H1 (cell line): ENCODE data around the gene PUSL1. TPM values are rescaled to one million over a fixed set of nuclear protein-coding genes. Genes with fewer than 3 reads are reported as not detected.

Experiments
- CTCF ChIA-PET: fragments of 300-600 bp; sonication (Branson Sonifier 250); formaldehyde crosslinking; loops from one replicate; lab custom pipeline; 2021; ENCODE audit not compliant: partially characterized antibody; lab: Charles Lee
- POLR2A ChIA-PET: fragments of 300-600 bp; sonication (Branson Sonifier 250); formaldehyde crosslinking; loops from one replicate; lab custom pipeline; 2021; ENCODE audit warnings: inconsistent platforms; ENCODE audit not compliant: partially characterized antibody; lab: Charles Lee
- DNase-seq, 2 experiments: peaks; one replicate each; pipeline versions ENCODE4 v3.0.0 to v3.0.0-alpha.2; 2010 to 2022; ENCODE audit warnings: low spot score in 2 of 2, low read depth in 1 of 2, mixed read lengths in 1 of 2
- FAIRE-seq: peaks from 2 replicates; lab custom pipeline; 2011; peaks lifted over from hg19 to GRCh38; lab: Jason Lieb, UNC
- H2AFZ ChIP-seq: 2 replicates; pipeline ENCODE4 v1.8.1; 2012; ENCODE audit warnings: low read length, inconsistent platforms
- H2AK5ac ChIP-seq: 2 replicates; pipeline ENCODE4 v1.6.1; 2013; ENCODE audit warnings: low read depth, low read length
- H2BK120ac ChIP-seq: replicated peaks from 2 replicates; pipeline ENCODE3; 2013; ENCODE audit warnings: low read depth, low read length, inconsistent platforms
- H2BK12ac ChIP-seq: 2 replicates; pipeline ENCODE4 v1.6.1; 2013; ENCODE audit warnings: low read depth, low read length
- H2BK15ac ChIP-seq: 2 replicates; pipeline ENCODE4 v1.6.1; 2013; ENCODE audit warnings: low read length
- H2BK20ac ChIP-seq: 2 replicates; pipeline ENCODE4 v1.6.1; 2013; ENCODE audit warnings: low read length
- H2BK5ac ChIP-seq: 2 replicates; pipeline ENCODE4 v1.6.1; 2013; ENCODE audit warnings: low read depth, low read length
- H3K14ac ChIP-seq: 2 replicates; pipeline ENCODE4 v1.6.1; 2013; ENCODE audit warnings: inconsistent platforms; ENCODE audit not compliant: insufficient read length
- H3K18ac ChIP-seq: 2 replicates; pipeline ENCODE4 v1.6.1; 2013; ENCODE audit warnings: low read length; ENCODE audit errors: extremely low read depth
- H3K23ac ChIP-seq: 2 replicates; pipeline ENCODE4 v1.6.1; 2013; ENCODE audit warnings: inconsistent platforms; ENCODE audit not compliant: insufficient read length
- H3K23me2 ChIP-seq: 2 replicates; pipeline ENCODE4 v1.6.1; 2013; ENCODE audit warnings: low read depth, low read length
- H3K27ac ChIP-seq: 2 replicates; pipeline ENCODE4 v1.6.1; 2011; ENCODE audit warnings: low read depth, low read length, inconsistent platforms
- H3K27me3 ChIP-seq, 4 experiments: replicated peaks in 1 of 4; 1 replicate in 1 of 4; 2 replicates in 3 of 4; pipeline versions ENCODE4 v1.6.1 to v1.8.1; 2011 to 2013; ENCODE audit warnings: low read length in 3 of 4, mild to moderate bottlenecking in 3 of 4, inconsistent platforms in 2 of 4, mixed read lengths in 2 of 4, moderate library complexity in 1 of 4; ENCODE audit not compliant: control insufficient read depth in 3 of 4, insufficient read depth in 3 of 4; ENCODE audit errors: extremely low read depth in 1 of 4
- H3K36me3 ChIP-seq, 4 experiments: 2 replicates each; pipeline versions ENCODE4 v1.6.1 to v1.8.1; 2011 to 2013; ENCODE audit warnings: mild to moderate bottlenecking in 4 of 4, low read length in 3 of 4, moderate library complexity in 2 of 4, control low read depth in 1 of 4, inconsistent platforms in 1 of 4; ENCODE audit not compliant: insufficient read depth in 4 of 4, control insufficient read depth in 2 of 4
- H3K4ac ChIP-seq: replicated peaks from 2 replicates; pipeline ENCODE3; 2013; ENCODE audit warnings: low read length, low read depth, mixed read lengths, inconsistent platforms; ENCODE audit not compliant: insufficient read length
- H3K4me1 ChIP-seq, 4 experiments: replicated peaks in 1 of 4; 1 replicate in 1 of 4; 2 replicates in 3 of 4; pipeline versions ENCODE4 v1.6.1 to v1.8.1; 2011 to 2013; ENCODE audit warnings: low read length in 3 of 4, inconsistent platforms in 2 of 4, mixed read lengths in 1 of 4; ENCODE audit not compliant: insufficient read depth in 4 of 4, control insufficient read depth in 3 of 4
- H3K4me2 ChIP-seq, 2 experiments: 2 replicates each; pipeline versions ENCODE4 v1.6.1 to v1.8.1; 2011 to 2013; ENCODE audit warnings: low read depth in 2 of 2, low read length in 2 of 2, control low read depth in 1 of 2, inconsistent platforms in 1 of 2, mild to moderate bottlenecking in 1 of 2; ENCODE audit not compliant: insufficient read depth in 1 of 2
- H3K4me3 ChIP-seq, 4 experiments: fragments of 200-600, 300-600 bp in 1 of 4; sonication (generic), shearing (Covaris generic), sonication (Bioruptor Twin) in 1 of 4; 2 replicates each; pipeline versions ENCODE4 v1.5.1 to v1.8.1; 2011 to 2016; ENCODE audit warnings: low read length in 4 of 4, low read depth in 3 of 4, control low read depth in 2 of 4, inconsistent platforms in 2 of 4, mild to moderate bottlenecking in 2 of 4, mixed read lengths in 1 of 4, moderate library complexity in 1 of 4; ENCODE audit not compliant: insufficient read depth in 2 of 4; ENCODE audit errors: extremely low read depth in 1 of 4
- H3K56ac ChIP-seq: replicated peaks from 2 replicates; pipeline ENCODE3; 2013; ENCODE audit warnings: low read depth, mild to moderate bottlenecking, mixed read lengths, low read length, inconsistent platforms; ENCODE audit not compliant: insufficient read length
- H3K79me1 ChIP-seq: 2 replicates; pipeline ENCODE4 v1.6.1; 2013; ENCODE audit warnings: low read depth, low read length, control low read depth
- H3K79me2 ChIP-seq, 2 experiments: 2 replicates each; pipeline versions ENCODE4 v1.6.1 to v1.8.1; 2012 to 2013; ENCODE audit warnings: low read length in 2 of 2, mild to moderate bottlenecking in 2 of 2, inconsistent platforms in 1 of 2; ENCODE audit not compliant: insufficient read depth in 2 of 2, control insufficient read depth in 1 of 2
- H3K9ac ChIP-seq, 4 experiments: replicated peaks in 1 of 4; 1 replicate in 1 of 4; 2 replicates in 3 of 4; pipeline versions ENCODE4 v1.6.1 to v1.8.1; 2011 to 2013; ENCODE audit warnings: low read depth in 3 of 4, low read length in 3 of 4, control low read depth in 2 of 4, mild to moderate bottlenecking in 2 of 4, moderate library complexity in 2 of 4, inconsistent platforms in 1 of 4; ENCODE audit errors: extremely low read depth in 1 of 4
- H3K9me3 ChIP-seq, 2 experiments: 2 replicates each; pipeline versions ENCODE4 v1.6.1 to v1.8.1; 2012 to 2013; ENCODE audit warnings: mild to moderate bottlenecking in 2 of 2, moderate library complexity in 2 of 2, control low read depth in 1 of 2, inconsistent platforms in 1 of 2, low read depth in 1 of 2, low read length in 1 of 2, mixed read lengths in 1 of 2; ENCODE audit not compliant: insufficient read depth in 2 of 2
- H4K20me1 ChIP-seq, 2 experiments: replicated peaks in 1 of 2; 2 replicates each; pipeline versions ENCODE3 to v1.8.1; 2011 to 2013; ENCODE audit warnings: inconsistent platforms in 2 of 2, low read length in 2 of 2, mild to moderate bottlenecking in 1 of 2; ENCODE audit not compliant: insufficient read depth in 2 of 2, control insufficient read depth in 1 of 2
- H4K5ac ChIP-seq: 2 replicates; pipeline ENCODE4 v1.6.1; 2013; ENCODE audit warnings: low read length, low read depth, mixed read lengths, inconsistent platforms; ENCODE audit not compliant: insufficient read length
- H4K8ac ChIP-seq: 2 replicates; pipeline ENCODE4 v1.8.0; 2013; ENCODE audit warnings: mild to moderate bottlenecking, moderate library complexity, low read length, inconsistent platforms; ENCODE audit not compliant: insufficient read depth; ENCODE audit errors: extremely low read depth
- H4K91ac ChIP-seq: replicated peaks from 2 replicates; pipeline ENCODE3; 2013; ENCODE audit warnings: low read length, mixed read lengths, inconsistent platforms; ENCODE audit not compliant: insufficient read length
- CTBP2 ChIP-seq: IDR thresholded peaks from 2 replicates; pipeline ENCODE4 v1.7.0; 2011; ENCODE audit warnings: borderline replicate concordance, mild to moderate bottlenecking, moderate library complexity, mixed read lengths, low read length; ENCODE audit not compliant: insufficient read depth, insufficient read length
- HDAC6 ChIP-seq: IDR thresholded peaks from one replicate; pipeline ENCODE4 v1.7.1; 2012; ENCODE audit warnings: low read depth, mild to moderate bottlenecking, inconsistent platforms, low read length, moderate library complexity
- RXRA ChIP-seq: IDR thresholded peaks from 2 replicates; pipeline ENCODE4 v1.6.1; 2011; ENCODE audit warnings: low read depth, mild to moderate bottlenecking, low read length, moderate library complexity; ENCODE audit not compliant: insufficient read depth
- YY1 ChIP-seq: IDR thresholded peaks from 2 replicates; pipeline ENCODE4 v1.6.1; 2011; ENCODE audit warnings: low read depth, mild to moderate bottlenecking, low read length
- WGBS, 2 experiments: shearing (Covaris generic) in 1 of 2; methylation state at CpG; one replicate each; pipeline versions ENCODE4 v1.1.6 to v1.1.7; 2013 to 2015; ENCODE audit warnings: low lambda C conversion rate in 2 of 2, mixed read lengths in 2 of 2, inconsistent platforms in 1 of 2, low coverage in 1 of 2, missing lambda C conversion rate in 1 of 2; ENCODE audit not compliant: insufficient replicate concordance in 2 of 2, insufficient coverage in 1 of 2, insufficient read length in 1 of 2; ENCODE audit errors: extremely low coverage in 1 of 2, missing lambda C conversion rate in 1 of 2; 5-methylcytosine and 5-hydroxymethylcytosine counted together
- polyA plus RNA-seq, 7 experiments: library from polyadenylated mRNA; depleted of rRNA in 3 of 7; stranded (reverse) in 5 of 7; unstranded in 2 of 7; fragments of >200 nt in 5 of 7; fragments of 200-250 nt in 2 of 7; gene quantifications; 1 replicate in 5 of 7; 2 replicates in 1 of 7; 4 replicates in 1 of 7; pipeline versions ENCODE4 v1.2.1 to v1.2.3, GENCODE V29; 2011 to 2013; ENCODE audit warnings: missing spikeins in 2 of 7, mixed read lengths in 2 of 7
- total RNA-seq: library from RNA; stranded (reverse); fragmentation: NEBNext Ultra II Directional; extraction: Animal tissue kit (Norgen Biotek cat#: 25700); gene quantifications from 2 replicates; pipeline ENCODE4 v1.2.1, GENCODE V29; 2021

The PUSL1 gene
- total and polyA plus RNA-seq, 2 of the 8 experiments (the other 6 are each of a cell fraction or from before 2014, with no cell fraction given): 38.8 to 87.4 TPM

DNA sequence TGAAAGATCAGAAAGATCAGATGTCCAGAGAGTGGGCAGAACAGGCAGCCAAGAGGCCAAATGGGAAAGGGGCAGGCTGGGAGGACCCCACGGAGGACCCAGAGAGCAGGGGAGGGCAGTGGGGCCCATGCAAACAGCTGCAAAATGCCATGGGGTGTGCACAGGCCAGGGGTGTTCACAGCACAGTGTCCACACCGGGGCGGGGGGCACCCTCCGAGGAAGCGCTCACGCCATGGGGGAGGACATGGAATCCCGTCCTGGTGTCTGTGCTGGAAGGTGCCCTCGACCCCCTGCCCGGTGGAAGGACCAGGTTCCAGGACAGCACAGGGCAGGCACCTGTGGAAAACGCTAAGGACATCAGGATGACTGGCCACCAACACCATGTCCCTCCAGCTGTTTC is 14.6 kb downstream of the PUSL1 start:
- no peak overlapping the region for H3K23ac ChIP-seq
- H3K18ac ChIP-seq: no peak overlapping the region
- no peak overlapping the region for H2BK12ac ChIP-seq
- H3K4me3 ChIP-seq: no peak overlapping the region
- H3K36me3 ChIP-seq: peaks cover 0 to 14% (median 6%) of the 10 kb centered on the region in 4 experiments; a peak in 6 of 8 replicates
- H2BK20ac ChIP-seq: no peak overlapping the region
- no peak overlapping the region for H4K8ac ChIP-seq
- peaks cover 7% of the 10 kb centered on the region; the same call in 1 of the 2 replicates for H3K23me2 ChIP-seq
- no peak overlapping the region for H2BK5ac ChIP-seq
- 97% methylated on average over 10 of the region's 10 CpGs; no CpG with 5 or more reads in 1 of the 2 experiments for WGBS, 2 experiments
- H3K56ac ChIP-seq: no peak overlapping the region
- no peak overlapping the region for H2BK120ac ChIP-seq
- peaks cover 37% of the 10 kb centered on the region for H3K79me1 ChIP-seq
- ChIA-PET CTCF (interaction anchor here (0.8 kb wide), 1 partner anchor 47 kb away, joined by 3 read pairs; no protein-coding TSS in a partner anchor), POLR2A (interaction anchor here (0.6 to 1.7 kb wide), 5 partner anchors 9 to 285 kb away, joined by 3 to 7 read pairs (median 3); partner anchors contain the start of gene CCNL2)
- peak overlapping the region in 1 of 2 experiments; percentile 41; a peak in 1 of 4 replicates for H3K4me2 ChIP-seq
- peaks cover 25 to 39% of the 10 kb centered on the region in 2 experiments for H4K20me1 ChIP-seq
- no peak overlapping the region for H2AK5ac ChIP-seq
- no peak for DNase-seq
- no peak overlapping the region for H4K5ac ChIP-seq
- H3K27ac ChIP-seq: no peak overlapping the region
- no peaks in the 10 kb centered on the region for H3K9me3 ChIP-seq
- H3K14ac ChIP-seq: no peak overlapping the region
- no peaks in the 10 kb centered on the region for H3K27me3 ChIP-seq
- TF ChIP-seq RXRA: no peak
- TF ChIP-seq CTBP2: no peak
- TF ChIP-seq YY1: no peak
- TF ChIP-seq HDAC6: no peak
- H2AFZ ChIP-seq: no peak overlapping the region
- FAIRE-seq: no peak
- no peak overlapping the region for H2BK15ac ChIP-seq
- H3K79me2 ChIP-seq: peaks cover 12 to 54% of the 10 kb centered on the region in 2 experiments; a peak in 3 of 4 replicates
- H3K4ac ChIP-seq: no peak overlapping the region
- no peak overlapping the region for H3K9ac ChIP-seq
- peaks cover 0 to 13% (median 3%) of the 10 kb centered on the region in 4 experiments; a peak in 5 of 7 replicates for H3K4me1 ChIP-seq
- no peak overlapping the region for H4K91ac ChIP-seq
